K562 (cell line): ENCODE data around the gene RCSD1. TPM values are rescaled to one million over a fixed set of nuclear protein-coding genes. Genes with fewer than 3 reads are reported as not detected.
A peak's percentile ranks its signal among the peaks of the same experiment; 100 is the strongest.

Source experiments
- BRD4 ChIP-seq: fragments of 200-600 bp; sonication (generic); IDR thresholded peaks from 2 replicates; pipeline ENCODE4 v1.6.1; 2017; ENCODE audit warnings: inconsistent platforms
- HDAC6 ChIP-seq: IDR thresholded peaks from 2 replicates; pipeline ENCODE4 v1.6.1; 2012; ENCODE audit warnings: low read depth, mild to moderate bottlenecking, control low read depth, inconsistent platforms, low read length, moderate library complexity
- HMBOX1 ChIP-seq: sonication (generic); IDR thresholded peaks from 2 replicates; pipeline ENCODE4 v1.6.1; 2016
- KLF13 ChIP-seq: fragments of 450-650 bp; IDR thresholded peaks from 2 replicates; pipeline ENCODE4 v1.6.1; 2016; ENCODE audit warnings: missing genetic modification characterization, low read depth, mild to moderate bottlenecking, missing compliant biosample characterization, moderate library complexity, borderline replicate concordance
- KLF6 ChIP-seq: fragments of 250-450 bp; sonication (Bioruptor Pico); IDR thresholded peaks from 2 replicates; pipeline ENCODE4 v1.4.0; 2020; ENCODE audit warnings: mild to moderate bottlenecking, moderate library complexity, borderline replicate concordance
- PHTF2 ChIP-seq: fragments of 250-450 bp; sonication (Bioruptor Pico); IDR thresholded peaks from 2 replicates; pipeline ENCODE4 v1.5.0; 2021; ENCODE audit warnings: mild to moderate bottlenecking
- POLR2AphosphoS5 ChIP-seq: IDR thresholded peaks from 2 replicates; pipeline ENCODE4 v1.6.1; 2011; ENCODE audit warnings: mild to moderate bottlenecking, low read depth, low read length, moderate library complexity; ENCODE audit not compliant: control insufficient read depth, insufficient read depth
- RFX7 ChIP-seq: fragments of 250-450 bp; sonication (Bioruptor Pico); IDR thresholded peaks from 2 replicates; pipeline ENCODE4 v1.5.1; 2021; ENCODE audit warnings: mild to moderate bottlenecking
- SMARCE1 ChIP-seq: fragments of 450-650 bp; IDR thresholded peaks from 2 replicates; pipeline ENCODE4 v1.7.1; 2016; ENCODE audit warnings: mild to moderate bottlenecking
- SOX6 ChIP-seq: fragments of 450-650 bp; IDR thresholded peaks from 2 replicates; pipeline ENCODE4 v1.6.1; 2014; ENCODE audit warnings: mild to moderate bottlenecking
- VEZF1 ChIP-seq: fragments of 200-800 bp; sonication (Bioruptor generic); IDR thresholded peaks from 2 replicates; pipeline ENCODE4 v1.6.1; 2017; ENCODE audit warnings: missing genetic modification characterization, missing compliant biosample characterization
- XRCC4 ChIP-seq: IDR thresholded peaks from one replicate; pipeline ENCODE4 v1.6.1; 2011; ENCODE audit not compliant: insufficient read depth, insufficient read length; ENCODE audit errors: extremely low read depth
- ZBTB5 ChIP-seq: fragments of 450-650 bp; IDR thresholded peaks from 2 replicates; pipeline ENCODE4 v1.6.1; 2017; ENCODE audit warnings: antibody characterized with exemption
- ZNF347 ChIP-seq: fragments of 450-650 bp; formaldehyde crosslinking; IDR thresholded peaks from 2 replicates; pipeline ENCODE4 v1.4.0; 2020; ENCODE audit warnings: low read depth, mild to moderate bottlenecking, moderate library complexity
- polyA plus RNA-seq, 8 experiments: library from polyadenylated mRNA; depleted of rRNA in 4 of 8; stranded (reverse) in 5 of 8; unstranded in 3 of 8; fragments of >200 nt; fragmentation: Nextera tagmentation in 2 of 8; fragmentation: Illumina TruSeq in 1 of 8; extraction: Ambion mirVana in 2 of 8; extraction: Trizol in 1 of 8; gene quantifications; 2 replicates each; pipeline versions ENCODE4 v1.2.1 to v1.2.3, GENCODE V29; 2011 to 2014; ENCODE audit warnings: inconsistent platforms in 1 of 8, missing spikeins in 1 of 8
- total RNA-seq, 7 experiments: library from RNA; depleted of rRNA in 6 of 7; stranded (reverse); fragments of >200 nt in 6 of 7; fragmentation: Illumina TruSeq in 2 of 7; extraction: Trizol in 2 of 7; gene quantifications; 2 replicates each; pipeline versions ENCODE4 v1.2.1 to v1.2.3, GENCODE V29; 2011 to 2021; ENCODE audit warnings: low replicate concordance in 1 of 7
- TF ChIP-seq, protein P1 (sequence below): fragments of 250-450 bp; sonication (Bioruptor Pico); IDR thresholded peaks from 2 replicates; pipeline ENCODE4 v1.4.0; 2020; ENCODE audit warnings: mild to moderate bottlenecking, moderate library complexity
- TF ChIP-seq, protein P2 (sequence below): sonication (generic); formaldehyde crosslinking; IDR thresholded peaks from 2 replicates; pipeline ENCODE4 v1.8.1; 2023; ENCODE audit warnings: mild to moderate bottlenecking, missing genetic modification reagents
- TF ChIP-seq, protein P3 (sequence below): fragments of 450-650 bp; formaldehyde crosslinking; conservative IDR thresholded peaks from 2 replicates; pipeline ENCODE4 v1.4.0; 2022; ENCODE audit warnings: mild to moderate bottlenecking, missing genetic modification characterization
- TF ChIP-seq, protein P4 (sequence below), 2 experiments: fragments of 450-650 bp in 1 of 2; sonication (generic) in 1 of 2; formaldehyde crosslinking; conservative IDR thresholded peaks; 2 replicates each; pipeline versions ENCODE4 v1.4.0 to v1.8.1; 2020 to 2022; ENCODE audit warnings: mild to moderate bottlenecking in 1 of 2, missing genetic modification reagents in 1 of 2

Gene RCSD1
- total and polyA plus RNA-seq, 9 of the 15 experiments (the other 6 are each of a cell fraction or from before 2014, with no cell fraction given) = 7.8 to 69.8 (median 45.3) TPM

GRCh38 chr1:167658574-167659328 lies 28.7 kb downstream of the RCSD1 start (continued):
- no peak for TF ChIP-seq KLF6 (CRISPR knock-in tag)
- TF ChIP-seq BRD4 = no peak
- TF ChIP-seq RFX7 (CRISPR knock-in tag) = no peak
- TF ChIP-seq, protein P1, sequence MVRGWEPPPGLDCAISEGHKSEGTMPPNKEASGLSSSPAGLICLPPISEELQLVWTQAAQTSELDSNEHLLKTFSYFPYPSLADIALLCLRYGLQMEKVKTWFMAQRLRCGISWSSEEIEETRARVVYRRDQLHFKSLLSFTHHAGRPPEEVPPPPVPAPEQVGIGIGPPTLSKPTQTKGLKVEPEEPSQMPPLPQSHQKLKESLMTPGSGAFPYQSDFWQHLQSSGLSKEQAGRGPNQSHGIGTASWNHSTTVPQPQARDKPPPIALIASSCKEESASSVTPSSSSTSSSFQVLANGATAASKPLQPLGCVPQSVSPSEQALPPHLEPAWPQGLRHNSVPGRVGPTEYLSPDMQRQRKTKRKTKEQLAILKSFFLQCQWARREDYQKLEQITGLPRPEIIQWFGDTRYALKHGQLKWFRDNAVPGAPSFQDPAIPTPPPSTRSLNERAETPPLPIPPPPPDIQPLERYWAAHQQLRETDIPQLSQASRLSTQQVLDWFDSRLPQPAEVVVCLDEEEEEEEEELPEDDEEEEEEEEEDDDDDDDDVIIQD (CRISPR knock-in tag) = no peak
- TF ChIP-seq ZBTB5 = no peak
- TF ChIP-seq, protein P2, sequence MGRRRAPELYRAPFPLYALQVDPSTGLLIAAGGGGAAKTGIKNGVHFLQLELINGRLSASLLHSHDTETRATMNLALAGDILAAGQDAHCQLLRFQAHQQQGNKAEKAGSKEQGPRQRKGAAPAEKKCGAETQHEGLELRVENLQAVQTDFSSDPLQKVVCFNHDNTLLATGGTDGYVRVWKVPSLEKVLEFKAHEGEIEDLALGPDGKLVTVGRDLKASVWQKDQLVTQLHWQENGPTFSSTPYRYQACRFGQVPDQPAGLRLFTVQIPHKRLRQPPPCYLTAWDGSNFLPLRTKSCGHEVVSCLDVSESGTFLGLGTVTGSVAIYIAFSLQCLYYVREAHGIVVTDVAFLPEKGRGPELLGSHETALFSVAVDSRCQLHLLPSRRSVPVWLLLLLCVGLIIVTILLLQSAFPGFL (CRISPR knock-in tag) = no peak
- TF ChIP-seq, protein P3, sequence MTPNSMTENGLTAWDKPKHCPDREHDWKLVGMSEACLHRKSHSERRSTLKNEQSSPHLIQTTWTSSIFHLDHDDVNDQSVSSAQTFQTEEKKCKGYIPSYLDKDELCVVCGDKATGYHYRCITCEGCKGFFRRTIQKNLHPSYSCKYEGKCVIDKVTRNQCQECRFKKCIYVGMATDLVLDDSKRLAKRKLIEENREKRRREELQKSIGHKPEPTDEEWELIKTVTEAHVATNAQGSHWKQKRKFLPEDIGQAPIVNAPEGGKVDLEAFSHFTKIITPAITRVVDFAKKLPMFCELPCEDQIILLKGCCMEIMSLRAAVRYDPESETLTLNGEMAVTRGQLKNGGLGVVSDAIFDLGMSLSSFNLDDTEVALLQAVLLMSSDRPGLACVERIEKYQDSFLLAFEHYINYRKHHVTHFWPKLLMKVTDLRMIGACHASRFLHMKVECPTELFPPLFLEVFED (CRISPR knock-in tag) = no peak
- TF ChIP-seq VEZF1 (CRISPR knock-in tag) = peak; percentile 52
- TF ChIP-seq XRCC4 = no peak
- no peak for TF ChIP-seq POLR2AphosphoS5
- TF ChIP-seq HDAC6 = no peak
- TF ChIP-seq PHTF2 (CRISPR knock-in tag) = no peak
- TF ChIP-seq, protein P4, sequence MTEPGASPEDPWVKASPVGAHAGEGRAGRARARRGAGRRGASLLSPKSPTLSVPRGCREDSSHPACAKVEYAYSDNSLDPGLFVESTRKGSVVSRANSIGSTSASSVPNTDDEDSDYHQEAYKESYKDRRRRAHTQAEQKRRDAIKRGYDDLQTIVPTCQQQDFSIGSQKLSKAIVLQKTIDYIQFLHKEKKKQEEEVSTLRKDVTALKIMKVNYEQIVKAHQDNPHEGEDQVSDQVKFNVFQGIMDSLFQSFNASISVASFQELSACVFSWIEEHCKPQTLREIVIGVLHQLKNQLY (CRISPR knock-in tag; conservative IDR thresholded peaks at IDR 0.05) = no peak
- no peak for TF ChIP-seq ZNF347 (CRISPR knock-in tag)
- peak; percentile 57; the same call in 1 of the 2 replicates for TF ChIP-seq SOX6
- TF ChIP-seq KLF13 (tag) = no peak
- 0 out of 2 replicates have a peak, but pooled peaks have one; percentile 7 for TF ChIP-seq HMBOX1
- TF ChIP-seq SMARCE1 = peak; percentile 73; the same call in 1 of the 2 replicates
